Activated CD4-positive, CD25-positive, alpha-beta regulatory T cell treated with anti-CD3 and anti-CD28 coated beads, Interleukin-2, amount 50 U/mL, for 24 hours (primary cell): ENCODE results near the gene CAMK1D.
"Not testable (repeated sequence)": the region's sequence is repeated elsewhere in the genome, so short reads cannot be mapped to it uniquely, and the experiment has no call there.

Source experiments
- ATAC-seq, 2 donors: fragments of 150-1000 bp; cut with Tn5 transposase; one replicate each; pipeline ENCODE4 v1.10.0; 2021; ENCODE audit warnings: mild to moderate bottlenecking in 1 of 2, moderate library complexity in 1 of 2

The CAMK1D gene

GRCh38 chr10:12470719-12471118, 121.4 kb downstream of the CAMK1D start:
- ATAC-seq = no peak

GRCh38 chr10:12471135-12471534, 121.8 kb downstream of the CAMK1D start:
- no peak for ATAC-seq

- no peak for ATAC-seq
Measured at GRCh38 chr10:12473491-12473890, 124.1 kb downstream of the CAMK1D start.

- ATAC-seq = no peak
Measured at GRCh38 chr10:12474727-12475412, 125.5 kb downstream of the CAMK1D start.

- no peak for ATAC-seq
Measured at GRCh38 chr10:12476656-12477055, 127.3 kb downstream of the CAMK1D start.

- no peak for ATAC-seq
Measured at GRCh38 chr10:12479437-12479844, 130.1 kb downstream of the CAMK1D start.

GRCh38 chr10:12479924-12480323, 130.6 kb downstream of the CAMK1D start:
- no peak for ATAC-seq

- no peak for ATAC-seq
Measured at GRCh38 chr10:12480440-12480839, 131.1 kb downstream of the CAMK1D start.

GRCh38 chr10:12481924-12482323, 132.6 kb downstream of the CAMK1D start:
- no peak for ATAC-seq

- ATAC-seq = no peak
Measured at GRCh38 chr10:12482587-12482986, 133.2 kb downstream of the CAMK1D start.

GRCh38 chr10:12484002-12484918, 134.9 kb downstream of the CAMK1D start:
- no peak for ATAC-seq

GRCh38 chr10:12484941-12485805, 135.8 kb downstream of the CAMK1D start:
- peak; percentile 38 to 51 for ATAC-seq

- ATAC-seq = no peak
Measured at GRCh38 chr10:12487366-12487765, 138.0 kb downstream of the CAMK1D start.

GRCh38 chr10:12488626-12489025, 139.3 kb downstream of the CAMK1D start:
- no peak for ATAC-seq

- no peak for ATAC-seq
Measured at GRCh38 chr10:12489357-12489756, 140.0 kb downstream of the CAMK1D start.

GRCh38 chr10:12489806-12490205, 140.5 kb downstream of the CAMK1D start:
- ATAC-seq = no peak

GRCh38 chr10:12490963-12491362, 141.6 kb downstream of the CAMK1D start:
- ATAC-seq = no peak

GRCh38 chr10:12491491-12491890, 142.1 kb downstream of the CAMK1D start:
- no peak for ATAC-seq

GRCh38 chr10:12492016-12492415, 142.7 kb downstream of the CAMK1D start:
- no peak for ATAC-seq

GRCh38 chr10:12497046-12497445, 147.7 kb downstream of the CAMK1D start:
- not testable (repeated sequence) for ATAC-seq

- ATAC-seq = no peak
Measured at GRCh38 chr10:12499076-12499986, 150.0 kb downstream of the CAMK1D start.
